Gastrocnemius medialis (tissue), 4 donors: ENCODE data around the gene NT5C3B. TPM values are rescaled to one million over a fixed set of nuclear protein-coding genes. Genes with fewer than 3 reads are reported as not detected.

ENCODE experiments used
- ATAC-seq, 2 donors: fragments of 150-250 bp; one replicate each; pipeline ENCODE4 v1.9.1; 2016
- DNase-seq, 2 donors: peaks; one replicate each; pipeline ENCODE4 v3.0.0-alpha.2; 2019
- H3K27ac ChIP-seq, 4 donors: fragments of 200-600 bp; sonication (generic); 1 replicate in 1 of 4; 2 replicates in 3 of 4; pipeline ENCODE4 v1.5.1; 2016 to 2018; ENCODE audit warnings: mild to moderate bottlenecking in 2 of 4, moderate library complexity in 1 of 4
- H3K27me3 ChIP-seq, 3 donors: fragments of 200-600 bp; sonication (generic) in 2 of 3; 1 replicate in 1 of 3; 2 replicates in 2 of 3; pipeline versions ENCODE4 v1.5.1 to v1.6.0; 2016 to 2019; ENCODE audit warnings: mild to moderate bottlenecking in 1 of 3, moderate library complexity in 1 of 3
- H3K36me3 ChIP-seq, 2 donors: fragments of 200-600 bp; sonication (generic) in 1 of 2; one replicate each; pipeline ENCODE4 v1.5.1; 2017 to 2018
- H3K4me1 ChIP-seq, 2 donors: fragments of 200-600 bp; sonication (generic) in 1 of 2; one replicate each; pipeline ENCODE4 v1.5.1; 2016 to 2017; ENCODE audit warnings: mild to moderate bottlenecking in 2 of 2
- H3K4me3 ChIP-seq, 4 donors: fragments of 200-600 bp; sonication (generic) in 3 of 4; 1 replicate in 1 of 4; 2 replicates in 3 of 4; pipeline ENCODE4 v1.5.1; 2016 to 2019; ENCODE audit warnings: mild to moderate bottlenecking in 2 of 4
- H3K9me3 ChIP-seq, 3 donors: fragments of 200-600 bp; sonication (generic) in 2 of 3; 1 replicate in 1 of 3; 2 replicates in 2 of 3; pipeline ENCODE4 v1.5.1; 2016 to 2019
- CTCF ChIP-seq, 5 experiments: fragments of 450-650 bp in 3 of 5; fragments of 200-600 bp in 2 of 5; sonication (generic) in 2 of 5; IDR thresholded peaks in 4 of 5; conservative IDR thresholded peaks in 1 of 5; 1 replicate in 4 of 5; 2 replicates in 1 of 5; pipeline ENCODE4 v1.5.1; 2016 to 2019; ENCODE audit warnings: antibody characterized with exemption in 5 of 5, mild to moderate bottlenecking in 3 of 5, moderate library complexity in 3 of 5
- POLR2A ChIP-seq, 2 donors: fragments of 450-650 bp; IDR thresholded peaks; one replicate each; pipeline ENCODE4 v1.6.1; 2017; ENCODE audit warnings: antibody characterized with exemption in 2 of 2, mild to moderate bottlenecking in 2 of 2, moderate library complexity in 2 of 2
- in situ Hi-C, 4 donors: fragments of 200-750 bp; cut with MboI; loops; one replicate each; pipeline versions ENCODE4 v1.15.0 to v1.8.0; 2017; ENCODE audit warnings: low sequenced_read_pairs in 4 of 4
- intact Hi-C: fragments of 100-400 bp; cut with DNase I; formaldehyde crosslinking; loops from one replicate; pipeline ENCODE4 v1.15.1; 2023; ENCODE audit warnings: low total_unique reads
- total RNA-seq, 4 donors: library from RNA; depleted of rRNA; stranded (reverse); fragments of >200 nt; gene quantifications; one replicate each; pipeline versions ENCODE4 v1.1.0 to v1.2.3, GENCODE V29; 2016

Gene NT5C3B
- total RNA-seq, 4 donors from 2014 or later, result 13.8 to 27.6 (median 23.1) TPM

GRCh38 chr17:41822216-41823140 lies 13.6 kb downstream of the NT5C3B start:
- no peaks in the 10 kb centered on the region for H3K9me3 ChIP-seq
- H3K27me3 ChIP-seq, result no peaks in the 10 kb centered on the region
- H3K4me1 ChIP-seq, result no peaks in the 10 kb centered on the region
- H3K27ac ChIP-seq, result no peak overlapping the region
- in situ Hi-C loops (no loop called here), intact Hi-C loops (no loop called here)
- H3K4me3 ChIP-seq, result no peak overlapping the region
- TF ChIP-seq CTCF (IDR thresholded peaks at IDR 0.05 in 4 of 5, conservative IDR thresholded peaks at IDR 0.05 in 1 of 5) (no peak), POLR2A (IDR thresholded peaks at IDR 0.05) (no peak)
- no peak for DNase-seq
- H3K36me3 ChIP-seq, result peaks cover 0 to 15% of the 10 kb centered on the region in 2 donors
- no peak for ATAC-seq

DNA sequence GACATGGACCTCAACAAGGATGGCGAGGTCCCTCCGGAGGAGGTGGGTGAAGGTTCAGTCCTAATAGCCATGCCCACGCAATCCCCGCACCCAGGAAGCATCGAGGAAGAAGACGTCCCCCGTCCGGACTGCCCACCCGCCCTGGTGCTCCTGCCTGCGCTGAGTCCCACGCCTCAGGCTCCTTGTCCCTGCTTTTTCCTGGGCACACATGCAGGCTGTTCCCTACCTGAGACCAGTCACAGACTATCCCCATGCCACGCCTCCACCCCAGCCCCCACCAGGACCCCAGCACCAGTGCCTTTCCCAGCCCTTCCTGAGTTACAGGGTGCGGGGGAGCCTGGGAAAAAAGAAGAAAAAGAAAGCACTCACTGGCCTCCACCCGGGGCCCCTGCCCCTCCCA lies 14.3 kb downstream of the NT5C3B start:
- Histone ChIP-seq H3K4me1 (no peaks in the 10 kb centered on the region), H3K36me3 (peaks cover 0 to 8% of the 10 kb centered on the region in 2 donors), H3K27ac (no peak overlapping the region), H3K27me3 (no peaks in the 10 kb centered on the region), H3K9me3 (no peaks in the 10 kb centered on the region), H3K4me3 (no peak overlapping the region)
- DNase-seq (no peak), ATAC-seq (no peak)
- intact Hi-C loops, result no loop called here
- no peak for TF ChIP-seq CTCF (IDR thresholded peaks at IDR 0.05 in 4 of 5, conservative IDR thresholded peaks at IDR 0.05 in 1 of 5)
- TF ChIP-seq POLR2A (IDR thresholded peaks at IDR 0.05), result no peak
- in situ Hi-C loops, result no loop called here

DNA sequence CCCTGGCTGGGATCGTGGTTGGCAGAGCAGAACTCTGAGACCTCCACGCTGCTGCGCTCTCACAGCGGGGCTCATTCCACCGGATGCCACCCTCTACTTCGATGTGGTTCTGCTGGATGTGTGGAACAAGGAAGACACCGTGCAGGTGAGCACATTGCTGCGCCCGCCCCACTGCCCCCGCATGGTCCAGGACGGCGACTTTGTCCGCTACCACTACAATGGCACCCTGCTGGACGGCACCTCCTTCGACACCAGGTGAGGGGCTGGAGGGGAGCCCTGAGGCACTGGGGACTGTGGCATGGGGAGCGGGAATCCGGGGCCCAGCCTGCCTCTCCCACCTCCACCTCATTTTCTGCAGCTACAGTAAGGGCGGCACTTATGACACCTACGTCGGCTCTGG lies 18.0 kb downstream of the NT5C3B start:
- ATAC-seq (no peak), DNase-seq (no peak)
- Histone ChIP-seq H3K4me1 (no peaks in the 10 kb centered on the region), H3K36me3 (no peaks in the 10 kb centered on the region), H3K9me3 (no peaks in the 10 kb centered on the region), H3K4me3 (no peak overlapping the region), H3K27me3 (no peaks in the 10 kb centered on the region), H3K27ac (no peak overlapping the region)
- TF ChIP-seq POLR2A (IDR thresholded peaks at IDR 0.05) (no peak), CTCF (IDR thresholded peaks at IDR 0.05 in 4 of 5, conservative IDR thresholded peaks at IDR 0.05 in 1 of 5) (no peak)
- intact Hi-C loops, result no loop called here
- in situ Hi-C loops, result no loop called here

GRCh38 chr17:41816637-41817320 lies 19.3 kb downstream of the NT5C3B start:
- intact Hi-C loops, result no loop called here
- no peak for DNase-seq
- Histone ChIP-seq H3K27ac (no peak overlapping the region), H3K9me3 (no peaks in the 10 kb centered on the region), H3K4me1 (peaks cover 4 to 8% of the 10 kb centered on the region in 2 donors), H3K27me3 (no peaks in the 10 kb centered on the region), H3K36me3 (no peaks in the 10 kb centered on the region), H3K4me3 (no peak overlapping the region)
- in situ Hi-C loops, result no loop called here
- no peak for ATAC-seq
- no peak for TF ChIP-seq CTCF (IDR thresholded peaks at IDR 0.05 in 4 of 5, conservative IDR thresholded peaks at IDR 0.05 in 1 of 5)
